ENCODE measurements around the gene ZNF410. TPM values are rescaled to one million over a fixed set of nuclear protein-coding genes. Genes with fewer than 3 reads are reported as not detected.
A peak's percentile ranks its signal among the peaks of the same experiment; 100 is the strongest.
"Not testable (repeated sequence)": the region's sequence is repeated elsewhere in the genome, so short reads cannot be mapped to it uniquely, and the experiment has no call there.

The ZNF410 gene
- total RNA-seq, 2 donors from 2014 or later = 81.9 to 90.6 TPM

- not testable (repeated sequence) for ATAC-seq (replicated peaks in 1 of 2); H3K27me3 Mint-ChIP-seq (ENCODE audit: low read depth); H3K4me3 Mint-ChIP-seq; H3K9me3 Mint-ChIP-seq; DNase-seq; H3K27ac Mint-ChIP-seq
- Mint-ChIP-seq H3K4me1 (ENCODE audit: low read depth) (peaks cover 17% of the 10 kb centered on the region), H3K36me3 (ENCODE audit: insufficient read depth in 2 of 2) (peaks cover 20 to 27% of the 10 kb centered on the region in 2 donors)
Observed at GRCh38 chr14:73894180-73894687, 7.6 kb downstream of the ZNF410 start.

DNA sequence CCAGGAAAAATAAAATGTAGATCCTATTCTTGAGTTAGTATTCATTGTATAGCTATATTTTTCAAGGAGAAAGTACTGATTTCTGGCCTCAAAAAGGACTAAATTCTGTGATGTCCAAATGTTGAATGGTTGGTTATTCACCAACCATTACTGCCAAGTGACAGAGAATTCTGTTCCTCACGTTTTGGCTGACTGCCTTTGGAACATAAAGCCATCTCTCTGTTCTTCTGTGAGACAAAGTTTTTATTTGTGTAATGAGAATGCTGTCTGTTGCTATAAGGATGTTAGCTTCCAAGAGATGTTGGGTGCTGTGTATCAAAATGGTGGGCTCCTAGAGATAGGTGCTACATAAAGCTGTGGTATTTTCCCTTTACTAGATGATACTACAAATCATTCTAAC, 9.3 kb downstream of the ZNF410 start:
- no peak overlapping the region for H3K4me3 Mint-ChIP-seq
- H3K9me3 Mint-ChIP-seq = no peaks in the 10 kb centered on the region
- DNase-seq (no peak), ATAC-seq (replicated peaks in 1 of 2) (no peak)
- H3K27ac Mint-ChIP-seq = peak overlapping the region; percentile 94
- H3K4me1 Mint-ChIP-seq (ENCODE audit: low read depth) = peaks cover 9% of the 10 kb centered on the region
- peaks cover 20 to 30% of the 10 kb centered on the region in 2 donors for H3K36me3 Mint-ChIP-seq (ENCODE audit: insufficient read depth in 2 of 2)
- H3K27me3 Mint-ChIP-seq (ENCODE audit: low read depth) = no peaks in the 10 kb centered on the region

DNA sequence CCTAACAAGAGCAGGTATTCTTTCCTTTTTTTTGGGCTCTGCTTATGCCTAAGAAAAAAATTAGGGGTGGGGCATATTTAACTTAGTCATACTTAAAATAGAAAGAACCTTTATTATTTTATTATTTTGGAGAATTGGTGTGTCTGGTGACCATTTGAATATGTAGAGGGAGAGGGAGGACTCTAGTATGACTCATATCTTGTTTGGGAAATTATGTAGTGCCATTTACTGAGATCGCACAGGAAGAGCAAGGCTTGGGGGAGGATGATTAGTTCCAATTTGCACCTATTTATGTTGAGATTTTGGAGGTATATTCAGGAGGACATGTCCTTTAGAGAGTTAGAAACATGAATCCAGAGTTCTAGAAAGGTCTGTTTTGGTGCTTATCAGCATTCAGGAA, 9.9 kb downstream of the ZNF410 start:
- Mint-ChIP-seq H3K4me1 (ENCODE audit: low read depth) (peaks cover 9% of the 10 kb centered on the region), H3K36me3 (ENCODE audit: insufficient read depth in 2 of 2) (peaks cover 20 to 31% of the 10 kb centered on the region in 2 donors)

GRCh38 chr14:73903028-73903427, 16.4 kb downstream of the ZNF410 start:
- Mint-ChIP-seq H3K9me3 (no peaks in the 10 kb centered on the region), H3K4me3 (no peak overlapping the region), H3K4me1 (ENCODE audit: low read depth) (peaks cover 4% of the 10 kb centered on the region), H3K36me3 (ENCODE audit: insufficient read depth in 2 of 2) (peaks cover 3 to 31% of the 10 kb centered on the region in 2 donors), H3K27me3 (ENCODE audit: low read depth) (no peaks in the 10 kb centered on the region), H3K27ac (no peak overlapping the region)
- no peak for DNase-seq
- ATAC-seq (replicated peaks in 1 of 2) = no peak

More for the DNA sequence above, 9.9 kb downstream of the ZNF410 start:
- Mint-ChIP-seq H3K4me3 (peak overlapping the region in 1 of 2 donors; percentile 0), H3K27ac (peak overlapping the region; percentile 94), H3K27me3 (ENCODE audit: low read depth) (no peaks in the 10 kb centered on the region), H3K9me3 (no peaks in the 10 kb centered on the region)
- no peak for DNase-seq
- ATAC-seq (replicated peaks in 1 of 2) = no peak

DNA sequence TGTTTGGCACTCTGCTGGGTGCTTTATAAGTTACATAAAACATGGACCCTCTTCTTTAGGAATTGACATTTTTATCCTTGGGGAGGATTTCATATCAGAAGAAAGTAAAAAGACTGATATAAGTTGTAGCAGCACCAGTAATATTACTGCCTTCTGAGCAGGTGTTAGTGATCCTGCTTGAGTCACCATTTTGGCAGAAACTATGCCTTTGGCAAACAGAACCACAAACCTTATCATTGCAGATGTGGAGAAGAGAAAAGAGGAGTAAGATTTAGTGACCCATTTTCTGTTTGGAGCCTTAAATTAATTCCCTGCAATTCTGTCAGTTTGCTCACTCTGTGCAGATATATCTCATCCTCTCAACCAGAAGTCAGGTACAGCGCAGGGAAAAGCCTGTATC, 23.0 kb downstream of the ZNF410 start:
- no peak for ATAC-seq (replicated peaks in 1 of 2)
- peaks cover 23 to 67% of the 10 kb centered on the region in 2 donors for H3K36me3 Mint-ChIP-seq (ENCODE audit: insufficient read depth in 2 of 2)
- H3K9me3 Mint-ChIP-seq = no peaks in the 10 kb centered on the region
- H3K27me3 Mint-ChIP-seq (ENCODE audit: low read depth) = no peaks in the 10 kb centered on the region
- DNase-seq = no peak
- no peak overlapping the region for H3K4me3 Mint-ChIP-seq
- H3K4me1 Mint-ChIP-seq (ENCODE audit: low read depth) = no peaks in the 10 kb centered on the region
- peak overlapping the region; percentile 83 for H3K27ac Mint-ChIP-seq

GRCh38 chr14:73913256-73913655, 26.6 kb downstream of the ZNF410 start:
- H3K27ac Mint-ChIP-seq = no peak overlapping the region
- ATAC-seq (replicated peaks in 1 of 2) (no peak), DNase-seq (no peak)
- H3K9me3 Mint-ChIP-seq = no peaks in the 10 kb centered on the region
- H3K4me1 Mint-ChIP-seq (ENCODE audit: low read depth) = no peaks in the 10 kb centered on the region
- H3K4me3 Mint-ChIP-seq = no peak overlapping the region
- H3K27me3 Mint-ChIP-seq (ENCODE audit: low read depth) = no peaks in the 10 kb centered on the region
- peaks cover 24 to 55% of the 10 kb centered on the region in 2 donors for H3K36me3 Mint-ChIP-seq (ENCODE audit: insufficient read depth in 2 of 2)

- H3K36me3 Mint-ChIP-seq (ENCODE audit: insufficient read depth in 2 of 2) = peaks cover 13 to 34% of the 10 kb centered on the region in 2 donors
Observed at GRCh38 chr14:73916324-73916723, 29.7 kb downstream of the ZNF410 start.

DNA sequence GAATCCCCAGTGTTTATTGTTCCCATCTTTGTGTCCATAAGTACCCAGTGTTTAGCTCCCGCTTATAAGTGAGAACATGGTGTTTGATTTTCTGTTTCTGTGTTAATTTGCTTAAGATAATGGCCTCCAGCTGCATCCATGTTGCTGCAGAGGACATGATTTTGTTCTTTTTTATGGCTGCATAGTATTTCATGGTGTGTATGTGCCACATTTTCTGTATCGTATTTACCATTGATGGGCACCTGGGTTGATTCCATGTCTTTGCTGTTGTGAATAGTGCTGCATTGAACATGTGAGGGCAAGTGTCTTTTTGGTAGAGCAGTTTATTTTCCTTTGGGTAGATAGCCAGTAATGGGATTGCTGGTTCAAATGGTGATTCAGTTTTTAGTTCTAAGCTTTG, 32.8 kb downstream of the ZNF410 start:
- not testable (repeated sequence) for H3K27me3 Mint-ChIP-seq (ENCODE audit: low read depth); H3K4me3 Mint-ChIP-seq; ATAC-seq (replicated peaks in 1 of 2); H3K27ac Mint-ChIP-seq; H3K9me3 Mint-ChIP-seq; DNase-seq; H3K4me1 Mint-ChIP-seq (ENCODE audit: low read depth)
- H3K36me3 Mint-ChIP-seq (ENCODE audit: insufficient read depth in 2 of 2) = peaks cover 5 to 30% of the 10 kb centered on the region in 2 donors

More at GRCh38 chr14:73916324-73916723, 29.7 kb downstream of the ZNF410 start:
- no peak overlapping the region for H3K4me3 Mint-ChIP-seq
- H3K27ac Mint-ChIP-seq = no peak overlapping the region
- no peaks in the 10 kb centered on the region for H3K27me3 Mint-ChIP-seq (ENCODE audit: low read depth)
- H3K4me1 Mint-ChIP-seq (ENCODE audit: low read depth) = no peaks in the 10 kb centered on the region
- ATAC-seq (replicated peaks in 1 of 2) (no peak), DNase-seq (no peak)
- no peaks in the 10 kb centered on the region for H3K9me3 Mint-ChIP-seq

DNA sequence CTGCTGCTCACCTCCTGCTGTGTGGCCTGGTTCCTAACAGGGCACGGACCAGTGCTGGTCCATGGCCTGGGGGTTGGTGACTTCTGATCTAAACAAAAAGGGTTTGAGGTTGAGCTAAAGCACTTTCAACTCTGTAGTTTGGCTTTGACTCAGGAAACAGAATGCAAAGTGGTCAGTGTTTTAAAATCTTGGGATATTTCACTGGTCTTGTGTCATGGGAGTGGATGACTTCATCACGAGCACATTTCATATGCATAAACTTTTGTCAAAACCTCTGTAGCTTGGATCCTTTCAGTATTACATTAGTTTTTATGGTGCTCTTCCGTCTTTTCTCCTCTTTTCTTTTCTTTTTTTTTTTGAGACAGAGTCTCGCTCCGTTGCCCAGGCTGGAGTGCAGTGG, 37.7 kb downstream of the ZNF410 start:
- DNase-seq (no peak), ATAC-seq (replicated peaks in 1 of 2) (no peak)
- Mint-ChIP-seq H3K9me3 (no peaks in the 10 kb centered on the region), H3K36me3 (ENCODE audit: insufficient read depth in 2 of 2) (peaks cover 8 to 53% of the 10 kb centered on the region in 2 donors), H3K4me1 (ENCODE audit: low read depth) (no peaks in the 10 kb centered on the region), H3K4me3 (no peak overlapping the region), H3K27ac (peak overlapping the region; percentile 27), H3K27me3 (ENCODE audit: low read depth) (no peaks in the 10 kb centered on the region)

GRCh38 chr14:73935666-73936065, 49.0 kb downstream of the ZNF410 start:
- Mint-ChIP-seq H3K4me1 (ENCODE audit: low read depth) (no peaks in the 10 kb centered on the region), H3K27ac (peak overlapping the region; percentile 37)
- no peak for ATAC-seq (replicated peaks in 1 of 2)

DNA sequence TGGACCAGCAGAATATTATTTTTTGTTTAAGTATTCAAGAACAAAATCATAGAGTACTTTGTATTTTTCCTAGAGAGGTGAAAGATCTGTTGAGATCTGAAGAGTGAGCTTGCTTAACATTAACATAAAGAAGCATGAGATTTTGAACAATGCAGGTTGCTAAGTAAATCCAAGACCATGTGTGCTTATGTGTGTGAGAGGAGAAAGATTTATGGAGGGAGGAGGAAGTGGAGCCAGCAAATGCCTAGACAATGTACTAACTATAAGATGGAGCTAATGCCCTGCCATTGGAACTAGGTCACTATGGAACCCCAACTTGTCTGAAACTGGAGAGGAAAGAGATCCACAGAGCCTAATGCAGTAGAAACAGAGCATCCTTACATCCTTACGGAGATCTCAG, 49.9 kb downstream of the ZNF410 start:
- no peak for ATAC-seq (replicated peaks in 1 of 2)
- no peaks in the 10 kb centered on the region for H3K4me1 Mint-ChIP-seq (ENCODE audit: low read depth)
- H3K36me3 Mint-ChIP-seq (ENCODE audit: insufficient read depth in 2 of 2) = peaks cover 0 to 10% of the 10 kb centered on the region in 2 donors
- H3K9me3 Mint-ChIP-seq = no peaks in the 10 kb centered on the region
- DNase-seq = no peak
- H3K4me3 Mint-ChIP-seq = no peak overlapping the region
- H3K27ac Mint-ChIP-seq = peak overlapping the region; percentile 5
- H3K27me3 Mint-ChIP-seq (ENCODE audit: low read depth) = no peaks in the 10 kb centered on the region

More at GRCh38 chr14:73935666-73936065, 49.0 kb downstream of the ZNF410 start:
- no peaks in the 10 kb centered on the region for H3K9me3 Mint-ChIP-seq
- no peak for DNase-seq
- H3K27me3 Mint-ChIP-seq (ENCODE audit: low read depth) = no peaks in the 10 kb centered on the region
- H3K36me3 Mint-ChIP-seq (ENCODE audit: insufficient read depth in 2 of 2) = peaks cover 0 to 13% of the 10 kb centered on the region in 2 donors
- H3K4me3 Mint-ChIP-seq = no peak overlapping the region

DNA sequence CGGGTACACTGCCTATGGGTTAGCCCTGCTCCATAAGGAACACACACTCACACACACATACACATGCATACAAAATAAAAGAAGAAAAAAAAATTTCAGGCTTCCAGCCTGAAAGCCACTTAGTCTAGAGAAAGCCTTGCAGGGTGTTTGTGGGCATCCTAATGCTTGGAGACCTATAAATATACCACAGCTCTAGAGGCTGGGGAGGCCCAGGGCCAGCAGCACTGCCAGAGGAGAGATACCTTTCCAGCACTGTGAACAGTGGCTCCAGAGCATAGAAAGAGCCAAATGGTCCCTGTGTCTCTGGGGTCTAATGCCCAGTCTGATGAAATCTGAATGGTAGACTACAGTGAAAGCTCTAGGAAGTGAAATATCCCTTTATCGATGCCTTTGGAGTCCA, 50.4 kb downstream of the ZNF410 start:
- Mint-ChIP-seq H3K9me3 (no peaks in the 10 kb centered on the region), H3K27ac (peak overlapping the region; percentile 5), H3K27me3 (ENCODE audit: low read depth) (no peaks in the 10 kb centered on the region), H3K4me1 (ENCODE audit: low read depth) (no peaks in the 10 kb centered on the region), H3K4me3 (no peak overlapping the region), H3K36me3 (ENCODE audit: insufficient read depth in 2 of 2) (peaks cover 0 to 7% of the 10 kb centered on the region in 2 donors)
- no peak for ATAC-seq (replicated peaks in 1 of 2)
- DNase-seq = no peak

GRCh38 chr14:73942180-73942579, 55.5 kb downstream of the ZNF410 start:
- Mint-ChIP-seq H3K4me3 (no peak overlapping the region), H3K36me3 (ENCODE audit: insufficient read depth in 2 of 2) (no peaks in the 10 kb centered on the region), H3K27me3 (ENCODE audit: low read depth) (no peaks in the 10 kb centered on the region), H3K27ac (no peak overlapping the region), H3K9me3 (no peaks in the 10 kb centered on the region), H3K4me1 (ENCODE audit: low read depth) (no peaks in the 10 kb centered on the region)
- ATAC-seq (replicated peaks in 1 of 2) = no peak
- no peak for DNase-seq

DNA sequence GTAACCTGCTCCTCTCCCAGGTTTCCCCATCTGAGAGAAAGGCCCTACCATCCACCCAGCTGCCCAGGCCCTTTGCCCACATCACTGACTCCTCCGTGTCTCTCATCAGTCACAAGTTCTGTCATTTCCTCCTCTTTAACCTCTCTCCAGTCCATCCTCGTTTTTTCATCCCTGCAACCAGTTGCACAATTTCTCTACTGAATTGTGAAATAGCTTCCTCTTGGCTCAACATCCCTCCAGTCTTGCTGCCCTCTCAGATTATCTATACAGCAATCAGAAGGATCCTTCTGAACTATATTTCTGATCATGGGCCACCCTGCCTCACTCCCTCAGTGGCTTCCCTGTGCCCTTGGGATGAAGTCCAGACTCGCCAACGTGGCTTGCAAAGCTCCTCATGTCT, 56.4 kb downstream of the ZNF410 start:
- H3K9me3 Mint-ChIP-seq = no peaks in the 10 kb centered on the region
- no peaks in the 10 kb centered on the region for H3K4me1 Mint-ChIP-seq (ENCODE audit: low read depth)
- no peak overlapping the region for H3K4me3 Mint-ChIP-seq
- DNase-seq (no peak), ATAC-seq (replicated peaks in 1 of 2) (no peak)
- H3K27me3 Mint-ChIP-seq (ENCODE audit: low read depth) = no peaks in the 10 kb centered on the region
- peak overlapping the region; percentile 1 for H3K27ac Mint-ChIP-seq
- H3K36me3 Mint-ChIP-seq (ENCODE audit: insufficient read depth in 2 of 2) = no peaks in the 10 kb centered on the region
